DND-41 (cell line): Measurements from ENCODE around the gene EXT2.

Source experiments
- EZH2 ChIP-seq: IDR thresholded peaks from 3 replicates; pipeline ENCODE4 v1.6.1; 2012; ENCODE audit warnings: borderline replicate concordance, low read depth, mild to moderate bottlenecking, moderate library complexity, low read length, inconsistent platforms; ENCODE audit not compliant: severe bottlenecking
- TF ChIP-seq, protein P1 (sequence below): IDR thresholded peaks from 2 replicates; pipeline ENCODE4 v1.5.1; 2012; ENCODE audit warnings: borderline replicate concordance, low read length, moderate library complexity, mild to moderate bottlenecking; ENCODE audit not compliant: poor library complexity, severe bottlenecking; ENCODE audit errors: extremely low read depth

DNA sequence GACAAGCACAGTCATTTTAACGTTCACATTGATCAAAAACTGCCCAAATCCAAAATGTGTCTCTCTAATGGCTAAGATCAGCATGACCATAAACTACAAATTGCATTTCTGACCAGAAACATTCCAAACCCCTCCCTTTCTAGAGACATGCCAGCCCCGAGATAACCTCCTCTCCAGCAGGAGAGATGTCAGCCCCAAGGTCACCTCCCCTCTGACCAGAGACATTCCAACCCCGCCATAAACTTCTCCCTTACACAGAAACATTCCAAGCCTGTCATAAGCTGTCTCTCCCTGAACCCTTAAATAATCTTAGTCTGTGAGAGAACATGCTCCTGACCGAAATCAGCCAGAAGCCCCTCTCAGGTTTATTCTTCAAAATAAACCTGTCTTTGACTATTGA lies 6.6 kb upstream of the EXT2 start:
- TF ChIP-seq, protein P1, sequence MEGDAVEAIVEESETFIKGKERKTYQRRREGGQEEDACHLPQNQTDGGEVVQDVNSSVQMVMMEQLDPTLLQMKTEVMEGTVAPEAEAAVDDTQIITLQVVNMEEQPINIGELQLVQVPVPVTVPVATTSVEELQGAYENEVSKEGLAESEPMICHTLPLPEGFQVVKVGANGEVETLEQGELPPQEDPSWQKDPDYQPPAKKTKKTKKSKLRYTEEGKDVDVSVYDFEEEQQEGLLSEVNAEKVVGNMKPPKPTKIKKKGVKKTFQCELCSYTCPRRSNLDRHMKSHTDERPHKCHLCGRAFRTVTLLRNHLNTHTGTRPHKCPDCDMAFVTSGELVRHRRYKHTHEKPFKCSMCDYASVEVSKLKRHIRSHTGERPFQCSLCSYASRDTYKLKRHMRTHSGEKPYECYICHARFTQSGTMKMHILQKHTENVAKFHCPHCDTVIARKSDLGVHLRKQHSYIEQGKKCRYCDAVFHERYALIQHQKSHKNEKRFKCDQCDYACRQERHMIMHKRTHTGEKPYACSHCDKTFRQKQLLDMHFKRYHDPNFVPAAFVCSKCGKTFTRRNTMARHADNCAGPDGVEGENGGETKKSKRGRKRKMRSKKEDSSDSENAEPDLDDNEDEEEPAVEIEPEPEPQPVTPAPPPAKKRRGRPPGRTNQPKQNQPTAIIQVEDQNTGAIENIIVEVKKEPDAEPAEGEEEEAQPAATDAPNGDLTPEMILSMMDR = no peak
- TF ChIP-seq EZH2 = no peak
